ENCODE results near the gene TOLLIP.

Gene TOLLIP

GRCh38 chr11:1228101-1228821, 81.2 kb downstream of the TOLLIP start:
- no peak for DNase-seq

- DNase-seq: no peak
Measured at GRCh38 chr11:1227551-1228100, 81.8 kb downstream of the TOLLIP start.

- no peak for DNase-seq
Measured at GRCh38 chr11:1226986-1227550, 82.4 kb downstream of the TOLLIP start.

GRCh38 chr11:1226226-1226985, 83.0 kb downstream of the TOLLIP start:
- no peak for DNase-seq

- no peak for DNase-seq
Measured at GRCh38 chr11:1225386-1226225, 83.8 kb downstream of the TOLLIP start.

- DNase-seq: no peak
Measured at GRCh38 chr11:1224491-1225385, 84.7 kb downstream of the TOLLIP start.
